Measurements from ENCODE around the gene SLC4A5.
"Not testable (repeated sequence)": the region's sequence is repeated elsewhere in the genome, so short reads cannot be mapped to it uniquely, and the experiment has no call there.

Gene SLC4A5

GRCh38 chr2:74188696-74189095, 154.5 kb downstream of the SLC4A5 start:
- Histone ChIP-seq H3K27me3 (ENCODE audit: control insufficient read depth, insufficient read depth, low read length) (no peaks in the 10 kb centered on the region), H3K4me3 (ENCODE audit: low read depth, low read length) (no peak overlapping the region), H3K36me3 (ENCODE audit: control insufficient read depth, insufficient read depth, low read length) (no peaks in the 10 kb centered on the region), H3K9me3 (ENCODE audit: control insufficient read depth, insufficient read depth, low read length) (no peaks in the 10 kb centered on the region), H3K9ac (ENCODE audit: low read depth, low read length) (no peak overlapping the region), H3K4me1 (ENCODE audit: control insufficient read depth, insufficient read depth, low read length) (peaks cover 14% of the 10 kb centered on the region)

DNA sequence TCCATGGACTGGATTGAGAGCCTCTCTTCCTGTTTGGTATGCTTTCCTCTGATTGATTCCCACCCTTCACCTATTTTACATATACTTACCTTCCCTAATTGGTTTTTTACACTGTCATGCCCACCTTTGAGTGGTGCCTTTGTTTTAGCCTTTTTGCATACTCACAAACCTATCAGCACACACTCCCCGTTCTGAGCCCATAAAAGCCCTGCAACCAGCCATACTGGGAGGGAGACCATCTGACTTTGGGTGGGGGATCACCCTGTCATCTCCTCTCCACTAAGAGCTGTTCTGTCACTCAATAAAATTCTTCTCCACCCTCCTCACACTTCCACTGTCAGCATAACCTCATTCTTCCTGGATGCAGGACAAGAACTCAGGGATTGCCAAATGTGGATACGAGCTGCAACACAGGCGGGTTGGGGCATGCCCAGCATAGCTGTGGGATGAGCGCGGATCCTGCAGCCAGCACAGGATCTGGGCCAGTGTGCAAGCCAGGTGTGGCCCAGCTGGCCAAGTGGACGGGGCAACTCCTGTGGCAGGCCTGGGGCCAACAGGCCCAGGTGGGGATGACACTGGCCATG, 155.1 kb downstream of the SLC4A5 start:
- no peaks in the 10 kb centered on the region for H3K36me3 ChIP-seq (ENCODE audit: control insufficient read depth, insufficient read depth, low read length)
- H3K4me1 ChIP-seq (ENCODE audit: control insufficient read depth, insufficient read depth, low read length), result peaks cover 14% of the 10 kb centered on the region
- no peaks in the 10 kb centered on the region for H3K27me3 ChIP-seq (ENCODE audit: control insufficient read depth, insufficient read depth, low read length)
- H3K4me3 ChIP-seq (ENCODE audit: low read depth, low read length), result no peak overlapping the region
- H3K9ac ChIP-seq (ENCODE audit: low read depth, low read length), result no peak overlapping the region
- H3K9me3 ChIP-seq (ENCODE audit: control insufficient read depth, insufficient read depth, low read length), result no peaks in the 10 kb centered on the region

- H3K9ac ChIP-seq (ENCODE audit: low read depth, low read length); H3K4me3 ChIP-seq (ENCODE audit: low read depth, low read length); H3K27me3 ChIP-seq (ENCODE audit: control insufficient read depth, insufficient read depth, low read length); H3K9me3 ChIP-seq (ENCODE audit: control insufficient read depth, insufficient read depth, low read length); H3K36me3 ChIP-seq (ENCODE audit: control insufficient read depth, insufficient read depth, low read length): not testable (repeated sequence)
- H3K4me1 ChIP-seq (ENCODE audit: control insufficient read depth, insufficient read depth, low read length), result peaks cover 11% of the 10 kb centered on the region
Observed at GRCh38 chr2:74186706-74187105, 156.5 kb downstream of the SLC4A5 start.

DNA sequence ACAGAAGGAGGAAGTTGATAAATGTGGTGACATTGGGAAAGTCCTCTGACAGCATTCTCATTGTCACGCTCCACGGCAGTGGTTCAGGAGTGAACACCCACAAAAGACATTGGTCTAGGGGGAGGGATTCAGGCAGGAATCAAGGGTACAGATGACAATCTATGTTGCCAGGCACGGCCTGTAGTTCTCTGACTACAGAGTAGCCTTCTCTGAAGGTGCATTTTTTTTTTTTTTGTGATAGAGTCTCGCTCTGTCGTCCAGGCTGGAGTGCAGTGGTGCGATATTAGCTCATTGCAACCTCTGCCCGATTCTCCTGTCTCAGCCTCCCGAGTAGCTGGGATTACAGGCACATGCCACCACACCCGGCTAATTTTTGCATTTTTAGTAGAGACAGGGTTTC, 157.2 kb downstream of the SLC4A5 start:
- Histone ChIP-seq H3K9ac (ENCODE audit: low read depth, low read length) (no peak overlapping the region), H3K9me3 (ENCODE audit: control insufficient read depth, insufficient read depth, low read length) (no peaks in the 10 kb centered on the region), H3K4me3 (ENCODE audit: low read depth, low read length) (no peak overlapping the region), H3K27me3 (ENCODE audit: control insufficient read depth, insufficient read depth, low read length) (no peaks in the 10 kb centered on the region), H3K36me3 (ENCODE audit: control insufficient read depth, insufficient read depth, low read length) (no peaks in the 10 kb centered on the region), H3K4me1 (ENCODE audit: control insufficient read depth, insufficient read depth, low read length) (peaks cover 15% of the 10 kb centered on the region)

DNA sequence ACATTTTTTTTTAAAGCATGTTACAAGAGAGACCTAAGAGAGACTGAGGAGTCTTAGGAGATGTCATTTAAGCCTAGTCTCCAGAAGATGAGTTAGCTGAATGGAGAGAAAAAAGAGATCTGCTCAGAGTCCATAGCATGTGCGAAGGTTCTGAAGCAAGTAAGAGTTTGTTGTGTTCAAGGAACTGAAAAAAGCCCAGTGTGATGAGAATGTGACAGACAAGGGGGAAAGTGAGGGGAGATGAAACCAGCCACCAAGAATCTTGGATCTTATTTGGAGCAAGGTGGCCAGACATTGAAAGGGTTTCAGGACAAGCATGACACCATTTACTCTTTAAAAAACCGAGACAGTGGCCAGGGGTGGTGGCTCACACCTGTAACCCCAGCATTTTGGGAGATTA, 159.3 kb downstream of the SLC4A5 start:
- H3K9ac ChIP-seq (ENCODE audit: low read depth, low read length), result no peak overlapping the region
- peaks cover 15% of the 10 kb centered on the region for H3K4me1 ChIP-seq (ENCODE audit: control insufficient read depth, insufficient read depth, low read length)
- no peaks in the 10 kb centered on the region for H3K27me3 ChIP-seq (ENCODE audit: control insufficient read depth, insufficient read depth, low read length)
- H3K9me3 ChIP-seq (ENCODE audit: control insufficient read depth, insufficient read depth, low read length), result no peaks in the 10 kb centered on the region
- H3K36me3 ChIP-seq (ENCODE audit: control insufficient read depth, insufficient read depth, low read length), result no peaks in the 10 kb centered on the region
- no peak overlapping the region for H3K4me3 ChIP-seq (ENCODE audit: low read depth, low read length)

- Histone ChIP-seq H3K36me3 (ENCODE audit: control insufficient read depth, insufficient read depth, low read length) (peaks cover 2% of the 10 kb centered on the region), H3K4me3 (ENCODE audit: low read depth, low read length) (no peak overlapping the region), H3K4me1 (ENCODE audit: control insufficient read depth, insufficient read depth, low read length) (peaks cover 10% of the 10 kb centered on the region), H3K9me3 (ENCODE audit: control insufficient read depth, insufficient read depth, low read length) (no peaks in the 10 kb centered on the region), H3K27me3 (ENCODE audit: control insufficient read depth, insufficient read depth, low read length) (no peaks in the 10 kb centered on the region), H3K9ac (ENCODE audit: low read depth, low read length) (peak overlapping the region; percentile 14)
Observed at GRCh38 chr2:74181739-74182138, 161.5 kb downstream of the SLC4A5 start.

GRCh38 chr2:74179063-74179865, 164.0 kb downstream of the SLC4A5 start:
- H3K4me3 ChIP-seq (ENCODE audit: low read depth, low read length), result peak overlapping the region; percentile 87
- no peaks in the 10 kb centered on the region for H3K27me3 ChIP-seq (ENCODE audit: control insufficient read depth, insufficient read depth, low read length)
- H3K36me3 ChIP-seq (ENCODE audit: control insufficient read depth, insufficient read depth, low read length), result peaks cover 4% of the 10 kb centered on the region
- H3K9me3 ChIP-seq (ENCODE audit: control insufficient read depth, insufficient read depth, low read length), result peaks cover 5% of the 10 kb centered on the region
- no peak overlapping the region for H3K9ac ChIP-seq (ENCODE audit: low read depth, low read length)
- peaks cover 10% of the 10 kb centered on the region for H3K4me1 ChIP-seq (ENCODE audit: control insufficient read depth, insufficient read depth, low read length)

GRCh38 chr2:74178211-74179062, 164.8 kb downstream of the SLC4A5 start, which contains the start of gene MOB1A:
TSS of gene MOB1A (minus strand) at chr2:74178879. CDS start at chr2:74178674, 205 bp downstream.
- H3K9me3 ChIP-seq (ENCODE audit: control insufficient read depth, insufficient read depth, low read length), result peaks cover 5% of the 10 kb centered on the region
- peak within 1 kb of the TSS; percentile 87 for H3K4me3 ChIP-seq (ENCODE audit: low read depth, low read length)
- H3K9ac ChIP-seq (ENCODE audit: low read depth, low read length), result peak within 1 kb of the TSS; percentile 93
- no peaks in the 10 kb centered on the region for H3K27me3 ChIP-seq (ENCODE audit: control insufficient read depth, insufficient read depth, low read length)
- peaks cover 4% of the 10 kb centered on the region for H3K36me3 ChIP-seq (ENCODE audit: control insufficient read depth, insufficient read depth, low read length)
- H3K4me1 ChIP-seq (ENCODE audit: control insufficient read depth, insufficient read depth, low read length), result peaks cover 10% of the 10 kb centered on the region

DNA sequence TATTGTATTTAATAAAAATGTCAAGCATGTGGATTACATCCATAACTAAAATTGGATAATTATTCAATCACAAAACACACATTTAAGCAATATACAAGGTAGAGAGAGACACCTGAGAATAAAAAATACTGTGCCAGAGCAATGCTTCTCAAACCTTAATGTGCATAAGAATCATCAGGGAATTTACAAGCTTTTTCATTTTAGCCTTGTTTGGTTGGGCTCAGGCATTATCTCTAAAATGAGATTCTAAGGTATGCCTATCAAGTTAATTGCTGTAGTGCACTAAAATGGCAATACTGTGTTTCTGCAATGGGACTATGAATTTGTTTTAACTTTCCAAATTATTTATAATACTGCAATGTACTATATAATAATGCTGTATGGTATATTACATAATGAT, 165.5 kb downstream of the SLC4A5 start:
- peak overlapping the region; percentile 93 for H3K9ac ChIP-seq (ENCODE audit: low read depth, low read length)
- H3K9me3 ChIP-seq (ENCODE audit: control insufficient read depth, insufficient read depth, low read length), result peaks cover 5% of the 10 kb centered on the region
- H3K4me3 ChIP-seq (ENCODE audit: low read depth, low read length), result peak overlapping the region; percentile 87
- peaks cover 4% of the 10 kb centered on the region for H3K36me3 ChIP-seq (ENCODE audit: control insufficient read depth, insufficient read depth, low read length)
- no peaks in the 10 kb centered on the region for H3K27me3 ChIP-seq (ENCODE audit: control insufficient read depth, insufficient read depth, low read length)
- peaks cover 10% of the 10 kb centered on the region for H3K4me1 ChIP-seq (ENCODE audit: control insufficient read depth, insufficient read depth, low read length)

- Histone ChIP-seq H3K9ac (ENCODE audit: low read depth, low read length) (no peak overlapping the region), H3K36me3 (ENCODE audit: control insufficient read depth, insufficient read depth, low read length) (peaks cover 4% of the 10 kb centered on the region), H3K4me3 (ENCODE audit: low read depth, low read length) (no peak overlapping the region), H3K27me3 (ENCODE audit: control insufficient read depth, insufficient read depth, low read length) (no peaks in the 10 kb centered on the region), H3K9me3 (ENCODE audit: control insufficient read depth, insufficient read depth, low read length) (peaks cover 5% of the 10 kb centered on the region), H3K4me1 (ENCODE audit: control insufficient read depth, insufficient read depth, low read length) (peaks cover 4% of the 10 kb centered on the region)
Observed at GRCh38 chr2:74174909-74175308, 168.3 kb downstream of the SLC4A5 start.

GRCh38 chr2:74168739-74169138, 174.5 kb downstream of the SLC4A5 start:
- Histone ChIP-seq H3K4me3 (ENCODE audit: low read depth, low read length) (no peak overlapping the region), H3K36me3 (ENCODE audit: control insufficient read depth, insufficient read depth, low read length) (peaks cover 4% of the 10 kb centered on the region), H3K4me1 (ENCODE audit: control insufficient read depth, insufficient read depth, low read length) (no peaks in the 10 kb centered on the region), H3K9ac (ENCODE audit: low read depth, low read length) (no peak overlapping the region), H3K9me3 (ENCODE audit: control insufficient read depth, insufficient read depth, low read length) (no peaks in the 10 kb centered on the region), H3K27me3 (ENCODE audit: control insufficient read depth, insufficient read depth, low read length) (no peaks in the 10 kb centered on the region)

All from iPS-15b (cell line).